ENCODE results near the gene HAUS7. TPM values are rescaled to one million over a fixed set of nuclear protein-coding genes. Genes with fewer than 3 reads are reported as not detected.

The HAUS7 gene
- total RNA-seq, 1 experiment from 2014 or later, result 59.9 TPM

- no peaks in the 10 kb centered on the region for H3K27me3 ChIP-seq (ENCODE audit: control insufficient read depth, insufficient read depth, low read length)
- intact Hi-C loops (cut with micrococcal nuclease; ENCODE audit: unreplicated experiment) (no loop called here), in situ Hi-C loops (cut with HindIII; ENCODE audit: low pct_unique_long_range_greater_than_20kb, low sequenced_read_pairs) (no loop called here)
- no peak overlapping the region for H3K4me3 ChIP-seq (ENCODE audit: low read depth in 2 of 2, low read length in 2 of 2)
- POLR2A ChIA-PET, result no interaction called here
- CTCF ChIA-PET, result no interaction called here
- H3K9me3 ChIP-seq (ENCODE audit: control insufficient read depth, insufficient read depth, low read depth, low read length), result no peaks in the 10 kb centered on the region
- H3K4me1 ChIP-seq (ENCODE audit: control insufficient read depth, insufficient read depth, low read length), result peaks cover 28% of the 10 kb centered on the region
- DNase-seq (ENCODE audit: low read depth, low spot score) (no peak), ATAC-seq (no peak)
- no peak overlapping the region for H3K27ac ChIP-seq (ENCODE audit: low read length)
- no peaks in the 10 kb centered on the region for H3K36me3 ChIP-seq (ENCODE audit: control insufficient read depth, insufficient read depth, low read length)
- TF ChIP-seq SIN3A (IDR thresholded peaks at IDR 0.05; ENCODE audit: borderline replicate concordance, insufficient read depth, low read depth, low read length) (no peak), CTCF (IDR thresholded peaks at IDR 0.05) (no peak), REST (IDR thresholded peaks at IDR 0.05; ENCODE audit: insufficient read depth in 1 of 2, low read depth in 2 of 2, low read length in 1 of 2) (no peak), POLR2AphosphoS5 (IDR thresholded peaks at IDR 0.05; ENCODE audit: low read depth, low read length) (no peak), TCF7L2 (IDR thresholded peaks at IDR 0.05; ENCODE audit: low read depth, low read length) (no peak)
- no TSS peak for BruUV-seq (replicated peaks)
Observed at GRCh38 chrX:153493085-153493484, 22.7 kb upstream of the HAUS7 start.

GRCh38 chrX:153492543-153492942 is 22.2 kb upstream of the HAUS7 start:
- in situ Hi-C loops (cut with HindIII; ENCODE audit: low pct_unique_long_range_greater_than_20kb, low sequenced_read_pairs), result no loop called here
- H3K27ac ChIP-seq (ENCODE audit: low read length), result no peak overlapping the region
- intact Hi-C loops (cut with micrococcal nuclease; ENCODE audit: unreplicated experiment), result no loop called here
- H3K4me1 ChIP-seq (ENCODE audit: control insufficient read depth, insufficient read depth, low read length), result peaks cover 34% of the 10 kb centered on the region
- no peak overlapping the region for H3K4me3 ChIP-seq (ENCODE audit: low read depth in 2 of 2, low read length in 2 of 2)
- CTCF ChIA-PET, result no interaction called here
- DNase-seq (ENCODE audit: low read depth, low spot score) (no peak), ATAC-seq (no peak)
- BruUV-seq (replicated peaks), result no TSS peak
- H3K9me3 ChIP-seq (ENCODE audit: control insufficient read depth, insufficient read depth, low read depth, low read length), result no peaks in the 10 kb centered on the region
- TF ChIP-seq TCF7L2 (IDR thresholded peaks at IDR 0.05; ENCODE audit: low read depth, low read length), result no peak
- no peak for TF ChIP-seq CTCF (IDR thresholded peaks at IDR 0.05)
- no peak for TF ChIP-seq SIN3A (IDR thresholded peaks at IDR 0.05; ENCODE audit: borderline replicate concordance, insufficient read depth, low read depth, low read length)
- no peak for TF ChIP-seq POLR2AphosphoS5 (IDR thresholded peaks at IDR 0.05; ENCODE audit: low read depth, low read length)
- no peak for TF ChIP-seq REST (IDR thresholded peaks at IDR 0.05; ENCODE audit: insufficient read depth in 1 of 2, low read depth in 2 of 2, low read length in 1 of 2)
- no peaks in the 10 kb centered on the region for H3K36me3 ChIP-seq (ENCODE audit: control insufficient read depth, insufficient read depth, low read length)
- no peaks in the 10 kb centered on the region for H3K27me3 ChIP-seq (ENCODE audit: control insufficient read depth, insufficient read depth, low read length)
- POLR2A ChIA-PET, result interaction anchor here (0.5 kb wide), 1 partner anchor 22 kb away, joined by 12 read pairs; no protein-coding TSS in a partner anchor
